ENCODE data around the gene STRA6. TPM values are rescaled to one million over a fixed set of nuclear protein-coding genes. Genes with fewer than 3 reads are reported as not detected.

The STRA6 gene
- total and polyA plus RNA-seq, 2 of the 8 experiments (the other 6 are each of a cell fraction or from before 2014, with no cell fraction given) = 9.3 to 14.5 TPM

DNA sequence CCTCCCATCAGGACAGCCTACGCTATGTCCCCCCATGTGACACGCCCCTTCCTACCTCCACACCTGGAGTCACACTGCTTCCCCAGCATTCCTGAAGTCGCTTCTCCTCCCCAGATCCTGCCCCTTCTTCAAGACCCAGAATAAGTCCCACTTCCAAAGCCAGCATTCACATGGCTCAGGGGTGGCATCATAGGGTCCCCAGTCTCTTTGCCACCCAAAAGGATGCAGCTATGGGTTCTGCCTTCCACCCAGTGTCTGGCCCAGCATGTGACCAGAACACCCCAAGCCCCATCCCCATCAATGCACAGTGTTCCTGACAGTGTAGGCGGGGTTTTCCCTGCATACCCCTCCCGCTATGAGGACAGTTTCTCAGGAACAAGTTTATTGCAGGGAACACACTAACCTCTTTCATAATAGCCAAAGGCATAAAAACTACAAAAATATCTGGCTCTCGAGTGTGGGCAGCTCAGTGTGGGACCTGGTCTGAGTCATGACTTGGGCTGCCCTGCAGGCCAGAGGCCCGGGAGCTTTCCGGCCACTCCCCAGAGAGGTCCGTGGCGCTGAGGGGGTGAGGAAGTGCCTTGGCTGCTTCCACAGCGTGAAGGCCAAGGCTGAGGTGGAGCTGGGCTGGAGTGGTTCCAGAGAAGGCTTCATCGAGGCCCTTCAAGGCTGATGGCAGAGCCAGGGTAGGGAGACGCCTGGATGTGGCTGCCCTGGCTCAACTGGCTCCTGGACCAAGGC, 23.3 kb downstream of the STRA6 start:
- 85% methylated on average over 13 of the region's 13 CpGs; no CpG with 5 or more reads in 1 of the 2 experiments for WGBS, 2 experiments (ENCODE audit: extremely low coverage in 1 of 2, insufficient coverage in 1 of 2, insufficient read length in 1 of 2, insufficient replicate concordance in 2 of 2, low coverage in 1 of 2, low lambda C conversion rate in 2 of 2, missing lambda C conversion rate in 1 of 2)
- Histone ChIP-seq H3K4me2 (ENCODE audit: insufficient read depth in 1 of 2, low read depth in 2 of 2, low read length in 2 of 2) (no peak overlapping the region), H3K23ac (ENCODE audit: insufficient read length) (no peak overlapping the region), H4K20me1 (replicated peaks in 1 of 2; ENCODE audit: control insufficient read depth in 1 of 2, insufficient read depth in 2 of 2, low read length in 2 of 2) (peaks cover 2% of the 10 kb centered on the region in 2 experiments), H2BK5ac (ENCODE audit: low read depth, low read length) (no peak overlapping the region), H3K79me1 (ENCODE audit: low read depth, low read length) (no peaks in the 10 kb centered on the region; the same call in 1 of the 2 replicates), H3K4me1 (replicated peaks in 1 of 4; ENCODE audit: control insufficient read depth in 3 of 4, insufficient read depth in 4 of 4, low read length in 3 of 4) (peaks cover 0 to 6% (median 1%) of the 10 kb centered on the region in 4 experiments; a peak in 3 of 7 replicates), H3K4ac (replicated peaks; ENCODE audit: insufficient read length, low read depth, low read length) (no peak overlapping the region), H2BK15ac (ENCODE audit: low read length) (no peak overlapping the region; the same call in 1 of the 2 replicates), H3K27ac (ENCODE audit: low read depth, low read length) (no peak overlapping the region), H2AK5ac (ENCODE audit: low read depth, low read length) (no peak overlapping the region), H2BK12ac (ENCODE audit: low read depth, low read length) (no peak overlapping the region), H3K56ac (replicated peaks; ENCODE audit: insufficient read length, low read depth, low read length) (no peak overlapping the region), H2BK20ac (ENCODE audit: low read length) (peak overlapping the region; percentile 32; the same call in 1 of the 2 replicates), H4K5ac (ENCODE audit: insufficient read length, low read depth, low read length) (no peak overlapping the region), H3K9ac (replicated peaks in 1 of 4; ENCODE audit: extremely low read depth in 1 of 4, low read depth in 3 of 4, low read length in 3 of 4) (no peak overlapping the region), H4K8ac (ENCODE audit: extremely low read depth, insufficient read depth, low read length) (peak overlapping the region; percentile 48; the same call in 1 of the 2 replicates), H3K23me2 (ENCODE audit: low read depth, low read length) (no peaks in the 10 kb centered on the region), H3K27me3 (replicated peaks in 1 of 4; ENCODE audit: control insufficient read depth in 3 of 4, extremely low read depth in 1 of 4, insufficient read depth in 3 of 4, low read length in 3 of 4) (no peaks in the 10 kb centered on the region; a peak in 2 of 7 replicates), H4K91ac (replicated peaks; ENCODE audit: insufficient read length, low read length) (no peak overlapping the region), H3K36me3 (ENCODE audit: control insufficient read depth in 2 of 4, insufficient read depth in 4 of 4, low read length in 3 of 4) (no peaks in the 10 kb centered on the region), H3K9me3 (ENCODE audit: insufficient read depth in 2 of 2, low read depth in 1 of 2, low read length in 1 of 2) (no peaks in the 10 kb centered on the region), H2AFZ (ENCODE audit: low read length) (no peak overlapping the region), H3K14ac (ENCODE audit: insufficient read length) (no peak overlapping the region), H2BK120ac (replicated peaks; ENCODE audit: low read depth, low read length) (no peak overlapping the region), H3K4me3 (ENCODE audit: extremely low read depth in 1 of 4, insufficient read depth in 2 of 4, low read depth in 3 of 4, low read length in 4 of 4) (no peak overlapping the region), H3K79me2 (ENCODE audit: control insufficient read depth in 1 of 2, insufficient read depth in 2 of 2, low read length in 2 of 2) (no peaks in the 10 kb centered on the region), H3K18ac (ENCODE audit: extremely low read depth, low read length) (no peak overlapping the region)
- ChIA-PET POLR2A (ENCODE audit: partially characterized antibody) (interaction anchor here (0.7 to 2.7 kb wide), 4 partner anchors 11 to 42 kb away, joined by 3 to 6 read pairs (median 4); no protein-coding TSS in a partner anchor), CTCF (ENCODE audit: partially characterized antibody) (interaction anchor here (0.8 to 2.9 kb wide), 8 partner anchors 9 to 129 kb away, joined by 3 to 12 read pairs (median 4); no protein-coding TSS in a partner anchor)
- DNase-seq (ENCODE audit: low read depth in 1 of 2, low spot score in 2 of 2) (no peak), FAIRE-seq (no peak)
- TF ChIP-seq SIN3A (conservative IDR thresholded peaks at IDR 0.05 in 1 of 2, IDR thresholded peaks at IDR 0.05 in 1 of 2; ENCODE audit: low read depth in 1 of 2, low read length in 2 of 2) (no peak), CTBP2 (IDR thresholded peaks at IDR 0.05; ENCODE audit: borderline replicate concordance, insufficient read depth, insufficient read length, low read length) (no peak), SRF (IDR thresholded peaks at IDR 0.05; ENCODE audit: low read depth, low read length) (no peak), TCF12 (IDR thresholded peaks at IDR 0.05; ENCODE audit: low read depth, low read length) (no peak), TAF1 (IDR thresholded peaks at IDR 0.05; ENCODE audit: low read depth, low read length) (no peak), GTF2F1 (IDR thresholded peaks at IDR 0.05; ENCODE audit: borderline replicate concordance, low read depth, low read length) (no peak), HDAC6 (IDR thresholded peaks at IDR 0.05; ENCODE audit: low read depth, low read length) (no peak), RBBP5 (IDR thresholded peaks at IDR 0.05; ENCODE audit: borderline replicate concordance, low read depth, low read length) (no peak), RAD21 (IDR thresholded peaks at IDR 0.05 in 1 of 2, conservative IDR thresholded peaks at IDR 0.05 in 1 of 2; ENCODE audit: low read depth in 2 of 2, low read length in 2 of 2) (no peak), SUZ12 (IDR thresholded peaks at IDR 0.05; ENCODE audit: low read length) (no peak)
- TF ChIP-seq, protein P1, sequence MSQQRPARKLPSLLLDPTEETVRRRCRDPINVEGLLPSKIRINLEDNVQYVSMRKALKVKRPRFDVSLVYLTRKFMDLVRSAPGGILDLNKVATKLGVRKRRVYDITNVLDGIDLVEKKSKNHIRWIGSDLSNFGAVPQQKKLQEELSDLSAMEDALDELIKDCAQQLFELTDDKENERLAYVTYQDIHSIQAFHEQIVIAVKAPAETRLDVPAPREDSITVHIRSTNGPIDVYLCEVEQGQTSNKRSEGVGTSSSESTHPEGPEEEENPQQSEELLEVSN (IDR thresholded peaks at IDR 0.05) = no peak

Measured in H1 (cell line).